Liver (tissue), 9 donors: ENCODE results near the gene PLA2G5. TPM values are rescaled to one million over a fixed set of nuclear protein-coding genes. Genes with fewer than 3 reads are reported as not detected.
A peak's percentile ranks its signal among the peaks of the same experiment; 100 is the strongest.
"Not testable (repeated sequence)": the region's sequence is repeated elsewhere in the genome, so short reads cannot be mapped to it uniquely, and the experiment has no call there.

ENCODE experiments used
- DNase-seq: peaks from one replicate; pipeline ENCODE4 v3.0.0-alpha.2; 2017; ENCODE audit warnings: low spot score
- H3K27ac ChIP-seq, 2 donors: one replicate each; pipeline ENCODE4 v1.7.0; 2013; ENCODE audit warnings: inconsistent platforms in 2 of 2, low read length in 2 of 2, control low read depth in 1 of 2, low read depth in 1 of 2, mild to moderate bottlenecking in 1 of 2
- H3K27me3 ChIP-seq, 4 donors: one replicate each; pipeline versions ENCODE4 v1.6.1 to v1.7.0; 2013; ENCODE audit warnings: low read length in 3 of 4, inconsistent platforms in 1 of 4, mild to moderate bottlenecking in 1 of 4, moderate library complexity in 1 of 4; ENCODE audit not compliant: control insufficient read depth in 4 of 4, insufficient read depth in 4 of 4
- H3K36me3 ChIP-seq, 4 donors: one replicate each; pipeline versions ENCODE4 v1.6.1 to v1.7.0; 2013; ENCODE audit warnings: low read length in 3 of 4, mild to moderate bottlenecking in 3 of 4, low read depth in 1 of 4, moderate library complexity in 1 of 4; ENCODE audit not compliant: control insufficient read depth in 4 of 4, insufficient read depth in 3 of 4
- H3K4me1 ChIP-seq, 4 donors: one replicate each; pipeline versions ENCODE4 v1.6.1 to v1.7.0; 2013; ENCODE audit warnings: low read length in 3 of 4, mild to moderate bottlenecking in 3 of 4, moderate library complexity in 1 of 4; ENCODE audit not compliant: control insufficient read depth in 4 of 4, insufficient read depth in 4 of 4
- H3K4me3 ChIP-seq, 3 donors: one replicate each; pipeline versions ENCODE4 v1.6.1 to v1.7.0; 2013; ENCODE audit warnings: low read length in 3 of 3, control low read depth in 1 of 3, low read depth in 1 of 3, mild to moderate bottlenecking in 1 of 3
- H3K9ac ChIP-seq, 2 donors: one replicate each; pipeline ENCODE4 v1.7.0; 2013; ENCODE audit warnings: low read length in 2 of 2, mild to moderate bottlenecking in 2 of 2, moderate library complexity in 2 of 2, control low read depth in 1 of 2, low read depth in 1 of 2
- H3K9me3 ChIP-seq, 4 donors: one replicate each; pipeline versions ENCODE4 v1.6.1 to v1.7.0; 2013; ENCODE audit warnings: low read length in 3 of 4; ENCODE audit not compliant: control insufficient read depth in 4 of 4
- ATF3 ChIP-seq: IDR thresholded peaks from 2 replicates; pipeline ENCODE4 v1.6.1; 2016; ENCODE audit warnings: antibody characterized with exemption
- CTCF ChIP-seq: fragments of 150-350 bp; IDR thresholded peaks from 2 replicates; pipeline ENCODE4 v1.5.1; 2017; ENCODE audit warnings: improper control_type of control experiment, low read depth, low read length; ENCODE audit not compliant: missing input control
- EGR1 ChIP-seq, 2 donors: IDR thresholded peaks; 2 replicates each; pipeline ENCODE4 v1.6.1; 2016 to 2018; ENCODE audit warnings: antibody characterized with exemption in 2 of 2, low read depth in 2 of 2
- FOXA1 ChIP-seq: IDR thresholded peaks from 2 replicates; pipeline ENCODE4 v1.6.1; 2016; ENCODE audit warnings: antibody characterized with exemption
- HNF4G ChIP-seq: IDR thresholded peaks from 2 replicates; pipeline ENCODE4 v1.6.1; 2016; ENCODE audit warnings: antibody characterized with exemption
- JUND ChIP-seq, 2 donors: IDR thresholded peaks; 2 replicates each; pipeline ENCODE4 v1.6.1; 2016; ENCODE audit warnings: antibody characterized with exemption in 2 of 2
- NR2F2 ChIP-seq: IDR thresholded peaks from 2 replicates; pipeline ENCODE4 v1.6.1; 2016; ENCODE audit warnings: antibody characterized with exemption
- RAD21 ChIP-seq, 2 donors: IDR thresholded peaks; 2 replicates each; pipeline ENCODE4 v1.6.1; 2016; ENCODE audit warnings: antibody characterized with exemption in 2 of 2, mild to moderate bottlenecking in 2 of 2
- SP1 ChIP-seq: IDR thresholded peaks from 2 replicates; pipeline ENCODE4 v1.6.1; 2018; ENCODE audit warnings: antibody characterized with exemption, mild to moderate bottlenecking
- TAF1 ChIP-seq: conservative IDR thresholded peaks from 2 replicates; pipeline ENCODE4 v1.6.1; 2016; ENCODE audit warnings: antibody characterized with exemption, mild to moderate bottlenecking
- ZBTB33 ChIP-seq: IDR thresholded peaks from 2 replicates; pipeline ENCODE4 v1.6.1; 2016; ENCODE audit warnings: antibody characterized with exemption
- WGBS: extraction: QIAGEN DNeasy Blood & Tissue Kit; methylation state at CpG from one replicate; pipeline ENCODE4 v1.1.7; 2013; 5-methylcytosine and 5-hydroxymethylcytosine counted together
- polyA plus RNA-seq, 2 donors: library from polyadenylated mRNA; stranded (reverse) in 1 of 2; unstranded in 1 of 2; fragments of 200-250 nt in 1 of 2; fragments of >200 nt in 1 of 2; fragmentation: Nextera tagmentation in 1 of 2; extraction: Ambion mirVana in 1 of 2; gene quantifications; one replicate each; pipeline versions ENCODE4 v1.2.1 to v1.2.3, GENCODE V29; 2013 to 2015
- total RNA-seq, 2 donors: library from RNA; depleted of rRNA; stranded (reverse); fragments of >200 nt; gene quantifications; one replicate each; pipeline ENCODE4 v1.2.3, GENCODE V29; 2014
- donor health status: healthy.
- donor health status: healthy.
- donor health status: healthy.
- donor health status: healthy.
- donor health status: healthy.

PLA2G5 gene
- total and polyA plus RNA-seq, 4 donors: 2.0 to 2.9 (median 2.3) TPM; not detected in 1

GRCh38 chr1:20028726-20029125, 41.3 kb upstream of the PLA2G5 start:
- H3K36me3 ChIP-seq: no peaks in the 10 kb centered on the region
- H3K4me1 ChIP-seq: no peaks in the 10 kb centered on the region
- no peaks in the 10 kb centered on the region for H3K9me3 ChIP-seq
- 78% methylated on average over 5 of the region's 5 CpGs for WGBS
- no peak overlapping the region for H3K4me3 ChIP-seq
- H3K27me3 ChIP-seq: no peaks in the 10 kb centered on the region
- H3K27ac ChIP-seq: peak overlapping the region in 1 of 2 donors; percentile 50
- DNase-seq: no peak
- no peak for TF ChIP-seq CTCF
- no peak for TF ChIP-seq FOXA1
- no peak for TF ChIP-seq ZBTB33
- TF ChIP-seq NR2F2: no peak
- no peak for TF ChIP-seq JUND (IDR thresholded peaks at IDR 0.05)
- TF ChIP-seq SP1: no peak
- no peak overlapping the region for H3K9ac ChIP-seq

- Histone ChIP-seq H3K4me3 (no peak overlapping the region), H3K9me3 (no peaks in the 10 kb centered on the region), H3K27me3 (no peaks in the 10 kb centered on the region), H3K27ac (peak overlapping the region in 1 of 2 donors; percentile 50), H3K4me1 (no peaks in the 10 kb centered on the region), H3K9ac (no peak overlapping the region), H3K36me3 (no peaks in the 10 kb centered on the region)
- WGBS: 88% methylated on average over 20 of the region's 20 CpGs
- no peak for DNase-seq
- no peak for TF ChIP-seq JUND (IDR thresholded peaks at IDR 0.05)
Measured at GRCh38 chr1:20029178-20029912, 40.6 kb upstream of the PLA2G5 start.

GRCh38 chr1:20030436-20031151, 39.4 kb upstream of the PLA2G5 start:
- WGBS: 86% methylated on average over 6 of the region's 6 CpGs
- not testable (repeated sequence) for H3K9me3 ChIP-seq, H3K4me1 ChIP-seq, H3K27ac ChIP-seq, H3K27me3 ChIP-seq, DNase-seq, H3K9ac ChIP-seq, H3K4me3 ChIP-seq, H3K36me3 ChIP-seq

- 83% methylated on average over 5 of the region's 5 CpGs for WGBS
- H3K9me3 ChIP-seq: peaks cover 0 to 2% (median under 1%) of the 10 kb centered on the region in 4 donors
- DNase-seq: no peak
Measured at GRCh38 chr1:20031161-20031560, 38.8 kb upstream of the PLA2G5 start.

More at GRCh38 chr1:20031161-20031560, 38.8 kb upstream of the PLA2G5 start:
- Histone ChIP-seq H3K27ac (no peak overlapping the region), H3K9ac (no peak overlapping the region), H3K36me3 (no peaks in the 10 kb centered on the region), H3K27me3 (no peaks in the 10 kb centered on the region), H3K4me1 (no peaks in the 10 kb centered on the region), H3K4me3 (no peak overlapping the region)
- TF ChIP-seq JUND (IDR thresholded peaks at IDR 0.05) (no peak), TAF1 (no peak), EGR1 (IDR thresholded peaks at IDR 0.05; ENCODE audit: low read depth in 2 of 2) (no peak), RAD21 (IDR thresholded peaks at IDR 0.05) (no peak), ATF3 (no peak), HNF4G (no peak)
